LNCAP (cell line): ENCODE measurements around the gene ONECUT1.

Experiments used
- CTCF ChIP-seq: fragments of 450-650 bp; IDR thresholded peaks from 2 replicates; pipeline ENCODE4 v1.5.1; 2017; ENCODE audit warnings: mild to moderate bottlenecking

ONECUT1 gene

GRCh38 chr15:52732551-52732950 lies 57.6 kb downstream of the ONECUT1 start:
- no peak for TF ChIP-seq CTCF

GRCh38 chr15:52731732-52732470 lies 58.2 kb downstream of the ONECUT1 start:
- no peak for TF ChIP-seq CTCF

- no peak for TF ChIP-seq CTCF
Measured at GRCh38 chr15:52731004-52731403, 59.1 kb downstream of the ONECUT1 start.

GRCh38 chr15:52730594-52730993 lies 59.5 kb downstream of the ONECUT1 start:
- no peak for TF ChIP-seq CTCF

- TF ChIP-seq CTCF, result no peak
Measured at GRCh38 chr15:52730173-52730572, 60.0 kb downstream of the ONECUT1 start.

GRCh38 chr15:52728899-52729298 lies 61.2 kb downstream of the ONECUT1 start:
- no peak for TF ChIP-seq CTCF

GRCh38 chr15:52727815-52728214 lies 62.3 kb downstream of the ONECUT1 start:
- TF ChIP-seq CTCF, result no peak

- no peak for TF ChIP-seq CTCF
Measured at GRCh38 chr15:52726195-52726594, 63.9 kb downstream of the ONECUT1 start.
